Activated T-helper 9 cell treated with anti-CD3 and anti-CD28 coated beads, Interleukin-2, amount 50 U/mL, for 16 hours (primary cell): Measurements from ENCODE around the gene ADAMTS2.

ENCODE experiments used
- DNase-seq: peaks from one replicate; pipeline ENCODE4 v3.0.0-alpha.2; 2020; ENCODE audit warnings: low read depth

The ADAMTS2 gene

DNA sequence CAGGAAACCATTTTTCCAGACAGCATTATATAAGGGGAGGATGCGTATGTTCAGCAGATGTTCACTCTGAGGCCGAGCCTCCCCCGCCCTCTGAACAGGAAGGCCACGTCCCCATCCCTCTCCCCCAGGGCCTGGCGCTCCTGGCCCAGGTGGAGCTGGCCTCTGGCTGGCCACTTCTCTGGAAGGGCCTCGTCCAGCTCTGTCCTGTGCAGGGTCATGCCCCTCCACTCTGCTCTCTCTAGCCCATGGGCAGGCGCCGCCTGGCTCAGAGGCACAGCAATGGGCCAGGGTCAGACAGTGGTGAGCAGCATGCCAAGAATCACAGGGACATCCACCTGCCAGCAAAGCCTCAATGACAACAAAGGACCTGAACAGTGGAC is 34.2 kb downstream of the ADAMTS2 start:
- DNase-seq = no peak

DNA sequence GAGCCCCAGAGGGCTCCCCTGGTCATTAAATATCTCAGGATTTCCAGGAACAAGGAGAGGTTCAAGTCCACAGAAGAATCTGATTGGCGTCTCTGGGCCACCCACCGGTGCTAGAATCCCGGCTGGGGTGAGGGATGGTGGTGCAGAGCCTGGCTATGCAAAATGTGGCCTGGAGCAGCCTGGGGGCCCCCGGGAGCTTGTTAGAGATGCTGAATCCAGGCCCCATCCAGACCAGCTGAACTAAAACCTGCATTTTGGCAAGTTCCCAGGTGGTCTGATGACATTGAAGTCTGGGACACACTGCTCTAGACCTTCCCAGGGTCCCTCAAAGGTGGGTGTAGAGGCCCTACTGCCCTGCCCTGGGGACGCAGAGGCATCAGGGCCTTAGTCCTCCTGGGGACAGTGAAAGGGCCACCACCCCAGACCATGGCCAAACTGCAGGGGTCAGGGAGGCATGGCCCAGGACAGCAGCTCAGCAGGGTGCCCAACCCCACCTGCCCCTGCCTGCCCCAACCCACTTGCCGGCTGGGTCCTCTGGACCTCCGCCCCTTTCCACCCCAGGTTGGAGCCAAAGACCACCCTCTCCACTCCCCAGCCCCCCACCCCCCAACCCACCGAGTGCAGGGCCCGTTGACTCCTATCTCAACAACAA is 34.7 kb downstream of the ADAMTS2 start:
- DNase-seq = no peak

DNA sequence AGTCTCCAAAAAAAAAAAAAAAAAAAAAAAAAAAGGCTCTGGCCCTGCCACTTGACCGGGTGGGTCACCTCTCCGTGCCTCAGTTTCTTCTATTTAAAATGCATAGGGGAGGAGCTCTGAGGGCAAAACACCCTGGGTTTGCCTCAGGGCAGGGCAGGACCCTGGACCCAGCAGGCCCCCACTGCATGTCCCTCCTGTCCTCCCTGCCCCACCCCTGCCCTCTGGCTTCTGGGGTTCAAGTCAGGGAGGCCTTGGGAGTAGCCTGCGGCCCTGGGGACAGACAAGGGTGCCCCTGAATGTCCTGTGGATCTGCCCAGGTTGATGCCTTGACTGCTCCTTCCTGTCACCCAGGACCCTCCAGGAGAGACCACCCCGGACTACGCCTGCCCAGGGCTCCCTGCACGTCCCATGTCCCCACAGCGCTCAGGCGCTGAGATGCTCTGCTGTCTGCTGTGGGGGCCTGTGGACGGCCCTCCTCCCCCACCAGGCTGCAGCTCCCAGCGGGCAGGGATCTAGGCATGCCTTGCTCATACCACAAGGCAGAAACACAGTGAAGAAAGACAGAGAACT is 35.4 kb downstream of the ADAMTS2 start:
- DNase-seq = no peak

DNA sequence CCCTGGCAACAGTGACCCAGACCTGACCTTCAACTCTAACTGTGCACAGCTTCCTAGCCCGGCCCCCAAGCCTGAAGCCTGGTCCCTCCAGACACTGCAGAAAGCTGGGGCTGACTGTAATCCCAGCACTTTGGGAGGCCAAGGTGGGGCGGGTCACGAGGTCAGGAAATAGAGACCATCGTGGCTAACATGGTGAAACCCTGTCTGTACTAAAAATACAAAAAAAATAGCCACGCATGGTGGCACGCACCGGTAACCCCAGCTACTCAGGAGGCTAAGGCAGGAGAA is 35.9 kb downstream of the ADAMTS2 start:
- DNase-seq = no peak

DNA sequence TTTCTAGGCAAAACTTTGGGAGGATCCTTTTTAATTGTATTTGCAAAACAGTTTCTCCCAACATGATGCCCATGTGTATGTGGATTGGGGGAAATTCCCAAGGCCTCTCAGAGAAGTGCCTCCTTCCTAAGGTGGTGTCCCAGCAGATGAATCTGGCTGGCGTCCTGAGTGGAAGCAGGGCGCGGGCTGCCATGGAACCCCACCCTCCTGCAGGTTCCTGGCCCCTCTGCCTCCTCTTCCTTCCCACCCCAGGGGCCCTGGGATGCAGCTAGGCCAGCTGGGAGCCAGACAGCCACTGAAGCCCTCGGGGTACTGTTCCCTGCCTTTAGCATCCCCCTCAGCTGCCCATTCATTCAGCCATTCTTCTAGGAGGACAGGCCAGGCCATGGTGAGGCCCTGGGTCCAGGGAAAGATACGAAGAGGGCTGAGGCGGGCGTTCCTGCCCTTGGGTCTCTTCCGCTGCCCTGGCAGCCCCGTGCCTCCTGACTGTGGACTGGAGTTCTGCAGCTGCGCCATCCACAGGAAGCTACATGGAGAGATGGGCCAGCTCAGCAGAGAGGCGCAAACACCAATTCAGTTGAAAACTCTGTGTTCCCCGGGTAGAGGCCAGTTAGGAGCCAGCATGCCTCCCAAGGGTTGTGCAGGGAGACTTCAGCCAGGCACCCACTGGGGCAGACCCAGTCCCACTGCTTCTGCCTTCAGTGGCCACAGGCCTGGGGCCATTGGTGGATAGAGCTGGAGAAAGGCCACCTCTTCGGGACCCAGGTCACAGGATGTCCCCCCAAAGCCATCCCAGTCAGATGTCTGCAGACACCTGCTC is 36.5 kb downstream of the ADAMTS2 start:
- DNase-seq = no peak

DNA sequence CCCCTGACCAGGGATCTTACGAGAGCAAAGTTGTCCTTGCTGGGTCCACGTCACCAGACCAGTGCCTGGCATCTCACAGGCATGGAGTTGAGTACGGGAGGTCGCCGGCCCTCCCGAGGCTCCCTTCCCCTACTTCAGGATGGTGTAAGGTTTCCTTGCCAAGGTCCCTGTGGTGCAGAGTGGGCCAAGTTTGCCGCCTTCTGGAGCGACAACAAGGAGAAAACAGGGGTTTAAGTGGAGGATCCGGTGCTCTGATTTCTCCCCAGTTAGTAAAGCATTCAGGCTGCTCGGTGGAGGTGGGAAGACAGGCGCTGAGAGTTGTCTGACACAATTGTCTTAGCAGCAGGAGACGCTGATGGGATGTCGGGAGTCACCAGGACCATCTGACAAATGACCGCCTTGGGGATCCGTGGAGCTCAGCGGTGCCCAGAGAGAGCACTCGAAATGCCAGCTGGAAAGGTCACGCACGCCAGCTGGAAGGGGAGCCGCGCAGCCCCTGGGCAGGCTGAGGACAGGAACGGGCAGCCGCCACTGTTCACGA is 37.3 kb downstream of the ADAMTS2 start:
- DNase-seq = no peak

DNA sequence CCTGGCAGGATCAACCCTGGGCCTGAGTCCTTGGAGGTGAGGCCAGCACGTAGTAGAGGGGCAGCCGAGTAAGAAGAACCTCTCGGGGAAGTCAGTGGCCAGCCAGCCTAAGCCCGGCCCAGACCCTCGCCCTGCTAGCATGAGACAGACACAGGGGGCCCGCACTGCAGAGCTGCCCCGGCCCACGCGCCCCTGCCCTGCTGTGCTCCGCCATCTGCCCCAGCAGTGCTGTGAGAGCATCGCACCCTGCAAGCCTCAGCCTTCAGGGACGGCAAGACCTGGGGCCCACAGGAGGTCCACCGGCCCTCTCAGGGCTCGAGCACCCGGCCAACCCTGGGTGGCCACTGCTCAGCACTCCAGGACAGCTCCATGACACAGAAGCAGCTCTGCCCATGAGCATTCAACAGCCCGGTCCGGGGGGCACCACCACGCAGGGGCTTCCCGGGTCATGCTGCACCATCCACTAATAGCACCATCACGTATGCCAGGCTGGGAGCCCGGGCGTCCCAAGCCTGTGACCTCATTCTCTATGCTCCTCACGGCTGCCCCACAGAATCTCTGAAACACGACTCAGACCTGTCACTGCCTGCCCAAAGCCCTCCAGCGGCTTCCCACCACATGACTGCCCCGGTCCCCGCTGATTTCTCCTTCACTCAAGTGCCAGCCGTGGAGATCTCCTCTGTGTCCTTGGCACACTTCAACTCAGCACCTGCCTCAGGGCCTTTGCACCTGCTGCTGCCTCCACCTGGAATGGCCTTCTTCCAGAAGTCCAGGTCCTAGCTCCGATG is 38.1 kb downstream of the ADAMTS2 start:
- no peak for DNase-seq

DNA sequence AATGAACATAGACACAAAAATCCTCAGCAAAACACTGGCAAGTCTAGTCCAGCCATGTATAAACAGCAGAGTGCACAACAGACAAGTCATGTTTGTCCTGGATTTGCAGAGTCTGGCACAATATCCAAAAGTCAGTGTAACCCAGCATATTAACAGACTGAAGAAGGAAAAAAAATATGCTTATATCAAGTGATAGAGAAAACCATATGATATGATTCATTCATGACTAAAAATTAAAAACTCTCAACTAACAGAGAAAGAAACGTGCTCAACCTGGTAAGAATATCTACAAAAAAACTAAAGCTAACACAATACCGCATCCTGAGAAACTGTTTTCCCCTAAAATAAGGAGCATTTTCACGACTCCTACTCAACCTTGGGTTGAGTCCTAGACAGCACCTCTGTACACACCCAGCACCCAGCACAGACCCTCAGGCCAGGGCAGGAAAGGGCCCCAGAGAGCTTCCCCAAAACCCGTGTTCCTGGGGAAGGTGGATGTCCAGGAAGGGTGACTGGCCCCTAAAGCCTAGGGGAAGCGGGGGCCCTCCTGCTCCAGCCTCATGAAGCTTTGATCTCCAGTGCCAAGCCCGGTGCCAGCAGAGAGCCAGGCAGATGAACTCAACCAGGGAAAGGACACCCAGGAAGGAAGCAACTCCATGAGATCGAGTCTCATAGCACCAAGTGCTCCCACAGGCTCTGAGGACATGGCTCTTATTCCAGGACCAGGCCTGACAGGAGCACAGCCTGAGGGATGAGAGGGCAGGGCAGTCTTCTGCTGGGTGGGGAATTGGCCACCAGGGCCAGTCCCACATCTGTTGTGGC is 38.9 kb downstream of the ADAMTS2 start:
- no peak for DNase-seq

DNA sequence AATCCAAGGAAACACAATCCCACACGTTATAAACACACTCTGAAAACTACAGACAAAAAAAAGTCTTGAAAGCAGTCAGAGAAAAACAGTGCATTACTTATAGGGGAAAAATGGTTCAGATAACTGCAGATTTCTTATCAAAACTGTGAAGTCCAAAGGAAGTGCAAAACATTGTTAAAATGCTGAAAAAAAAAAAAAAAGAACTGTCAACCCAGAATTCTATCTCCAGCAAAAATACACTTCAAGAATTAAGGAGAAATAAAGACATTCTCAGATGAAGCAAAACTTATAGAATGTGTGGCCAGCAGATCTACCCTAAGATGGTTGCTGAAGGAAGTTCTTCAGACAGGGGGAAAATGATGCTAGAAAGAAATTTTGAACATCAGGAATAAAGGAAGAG is 40.4 kb downstream of the ADAMTS2 start:
- DNase-seq = no peak

DNA sequence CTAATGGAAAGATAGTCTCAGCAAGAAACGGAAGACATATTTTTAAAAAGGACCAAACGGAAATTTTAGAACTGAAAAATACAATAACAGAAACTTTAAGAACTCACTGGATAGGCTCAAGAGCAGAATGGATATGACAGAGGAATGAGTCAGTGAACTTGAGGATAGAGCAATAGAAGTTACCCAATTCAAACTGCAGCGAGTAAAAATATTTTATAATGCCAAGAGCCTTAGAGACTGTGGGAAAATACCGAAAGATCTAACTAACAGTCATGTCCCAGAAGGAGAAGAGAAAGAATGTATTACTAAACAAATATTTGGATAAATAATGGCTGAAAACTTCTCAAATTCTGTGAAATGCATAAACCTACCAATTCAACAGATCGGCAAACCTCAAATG is 40.8 kb downstream of the ADAMTS2 start:
- no peak for DNase-seq

DNA sequence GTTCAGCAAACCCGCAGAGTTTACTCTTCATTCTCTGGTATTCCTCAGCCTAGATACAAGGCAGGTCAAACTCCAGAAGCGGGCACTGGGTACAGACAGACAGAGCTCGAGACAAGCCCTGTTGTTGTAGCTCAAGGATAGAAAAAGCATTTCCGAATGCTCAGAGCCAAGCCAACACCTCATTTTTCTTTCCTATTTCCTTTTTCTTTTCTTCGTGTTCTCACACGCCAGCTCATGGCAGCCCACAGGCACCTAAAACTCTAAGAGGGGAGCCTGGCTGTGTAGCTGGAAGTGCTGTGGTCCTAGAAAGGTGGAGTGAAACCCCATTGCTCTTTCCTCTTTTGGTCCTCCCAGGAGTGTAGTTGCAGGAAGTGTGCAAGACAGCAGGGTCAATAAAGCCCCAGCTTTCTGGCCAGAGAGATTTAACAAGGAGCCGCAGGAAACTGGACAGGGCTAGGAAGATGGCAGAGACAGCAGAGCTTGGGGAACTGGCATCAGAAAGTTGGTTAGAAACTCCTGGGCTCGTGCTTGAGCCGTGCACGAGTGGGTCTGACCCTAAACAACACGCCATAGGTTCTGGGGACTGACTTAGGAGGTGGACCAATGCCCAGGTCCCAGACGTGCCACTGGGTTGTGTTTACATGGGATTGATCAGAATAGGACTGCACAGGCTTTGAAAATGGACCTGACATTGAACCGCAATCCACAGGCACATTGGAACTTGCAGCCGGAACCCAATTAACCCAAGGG is 41.6 kb downstream of the ADAMTS2 start:
- no peak for DNase-seq

DNA sequence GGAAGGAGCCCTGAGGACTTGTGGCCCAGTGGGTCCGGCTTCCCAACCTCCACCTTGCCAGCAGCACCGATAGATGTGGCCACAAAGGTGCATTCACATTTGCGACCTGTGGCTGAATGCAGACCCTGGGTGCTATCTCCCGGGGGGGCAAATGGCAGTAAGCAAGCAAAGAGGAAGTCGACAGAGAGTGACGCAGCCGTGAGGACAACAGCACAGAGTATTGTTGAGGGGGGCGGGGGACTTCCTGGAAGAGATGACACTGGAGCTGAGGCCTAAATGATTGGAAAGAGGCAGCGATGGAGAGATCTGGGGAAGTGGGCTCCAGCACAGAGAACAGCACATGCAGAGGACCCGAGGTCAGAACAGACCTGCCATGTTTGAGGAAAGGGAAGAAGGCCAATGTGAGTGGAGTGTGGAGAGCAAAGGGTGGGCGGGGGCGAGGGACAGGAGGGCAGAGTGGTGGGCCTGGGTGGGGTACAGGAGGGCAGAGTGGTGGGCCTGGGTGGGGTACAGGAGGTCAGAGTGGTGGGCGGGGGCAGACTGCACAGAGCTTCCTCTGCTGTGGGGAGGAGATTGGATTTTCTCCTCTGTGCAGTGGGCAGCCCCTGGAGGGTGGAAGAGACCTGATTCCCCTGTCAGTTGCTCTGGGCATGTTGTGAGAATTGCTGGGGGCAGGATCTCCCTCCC is 42.6 kb downstream of the ADAMTS2 start:
- DNase-seq = no peak

DNA sequence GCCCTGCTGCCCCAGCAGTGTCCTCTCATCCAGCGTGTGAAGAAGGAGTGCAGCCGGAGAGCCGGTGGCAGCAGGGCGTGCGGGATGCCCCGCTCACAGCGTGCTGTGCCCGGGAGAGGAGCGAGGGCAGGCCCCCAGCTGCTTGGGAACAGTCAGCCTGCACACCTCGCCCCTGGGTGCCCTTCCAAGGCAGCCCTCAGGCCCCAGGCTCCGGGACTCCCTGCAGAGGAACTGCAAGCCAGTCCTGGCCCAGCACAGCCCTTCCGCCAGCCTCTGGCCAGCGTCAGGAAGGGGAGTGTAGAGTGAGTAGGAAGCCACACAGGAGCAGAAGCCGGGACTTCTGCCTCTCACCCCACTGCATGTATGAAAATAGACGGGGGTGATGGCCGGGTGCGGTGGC is 43.5 kb downstream of the ADAMTS2 start:
- DNase-seq = no peak

DNA sequence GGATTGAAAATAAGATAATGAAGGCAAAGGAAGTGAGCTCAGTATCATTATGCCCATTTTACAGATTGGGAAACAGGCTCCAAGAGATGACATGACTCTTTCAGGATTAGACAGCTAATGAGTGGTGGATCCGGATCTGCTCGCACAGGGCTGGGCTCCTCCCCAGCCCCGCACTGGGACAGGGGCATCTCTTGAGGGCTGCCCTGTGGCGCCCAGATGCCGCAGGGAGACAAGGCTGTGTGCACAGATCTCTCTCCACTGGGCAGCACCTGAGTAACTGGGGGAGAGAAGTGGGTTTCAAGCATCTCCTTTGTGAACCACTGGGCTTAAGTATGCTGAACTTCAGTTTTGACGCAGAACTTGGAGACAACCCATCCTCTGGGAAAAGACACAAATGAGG is 43.9 kb downstream of the ADAMTS2 start:
- DNase-seq = no peak

DNA sequence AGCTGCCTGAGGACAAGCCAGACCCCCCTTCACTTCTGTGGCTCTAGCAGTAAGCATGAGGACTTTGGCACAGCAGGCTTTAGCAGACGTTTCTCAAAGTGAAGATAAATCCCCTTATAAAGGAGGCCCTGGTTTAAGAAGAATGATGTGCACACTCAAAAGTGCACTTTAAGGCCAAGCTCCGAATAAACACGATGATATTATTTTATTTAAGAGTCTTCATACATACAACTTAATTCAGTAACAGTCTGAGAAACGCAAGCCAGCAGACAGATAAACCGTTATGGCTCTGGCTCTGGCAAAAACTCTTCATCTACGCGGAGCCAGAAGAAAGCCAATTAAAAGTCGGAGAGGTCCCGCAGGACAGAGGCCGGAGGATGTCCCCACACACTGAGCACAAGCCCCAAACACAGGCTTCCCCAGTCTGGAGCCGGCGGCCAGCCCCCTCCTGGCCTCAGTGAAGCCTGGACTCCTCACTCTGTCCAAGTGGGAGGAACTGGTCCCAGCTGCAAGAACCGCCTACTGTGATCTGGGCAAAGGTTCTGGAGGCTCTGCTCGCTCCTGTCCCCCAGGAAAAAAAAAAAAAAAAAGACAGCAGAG is 44.6 kb downstream of the ADAMTS2 start:
- no peak for DNase-seq

DNA sequence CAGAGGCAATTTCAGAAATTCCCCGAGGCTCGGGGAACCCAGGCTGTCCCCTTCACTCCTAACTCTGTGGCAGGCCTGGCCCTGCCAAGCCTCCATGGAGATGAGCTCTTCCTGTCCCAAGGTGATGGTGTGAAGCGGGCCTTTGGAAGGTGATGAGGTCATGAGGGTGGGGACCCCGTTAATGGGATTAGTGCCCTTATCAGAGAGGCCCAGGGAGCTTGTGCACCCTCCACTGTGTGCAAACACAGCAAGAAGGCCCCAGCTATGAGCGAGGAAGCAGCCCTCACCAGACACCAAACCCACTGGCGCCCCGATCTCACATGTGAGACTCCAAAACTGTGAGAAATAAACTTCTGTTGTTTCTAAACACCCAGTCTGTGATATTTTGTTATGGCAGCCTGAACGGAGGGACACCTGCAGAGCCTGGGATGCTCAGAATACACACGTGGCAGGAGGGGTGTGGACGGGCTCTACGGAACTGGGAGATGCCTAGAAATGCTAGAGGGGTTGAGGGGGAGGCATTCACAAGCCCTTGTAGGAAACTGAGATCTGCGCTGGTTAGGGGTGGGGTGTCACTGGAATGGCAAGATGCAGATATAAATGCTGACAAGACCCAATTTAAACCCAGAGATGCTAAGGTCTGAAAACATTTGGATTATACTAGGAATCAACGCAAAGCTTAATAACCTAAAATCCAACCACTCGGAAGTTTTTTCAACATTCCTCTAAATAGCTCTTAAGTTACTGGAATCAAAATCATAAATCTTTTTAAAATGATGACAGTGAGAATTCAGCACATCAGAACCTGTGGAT is 46.9 kb downstream of the ADAMTS2 start:
- DNase-seq = no peak

DNA sequence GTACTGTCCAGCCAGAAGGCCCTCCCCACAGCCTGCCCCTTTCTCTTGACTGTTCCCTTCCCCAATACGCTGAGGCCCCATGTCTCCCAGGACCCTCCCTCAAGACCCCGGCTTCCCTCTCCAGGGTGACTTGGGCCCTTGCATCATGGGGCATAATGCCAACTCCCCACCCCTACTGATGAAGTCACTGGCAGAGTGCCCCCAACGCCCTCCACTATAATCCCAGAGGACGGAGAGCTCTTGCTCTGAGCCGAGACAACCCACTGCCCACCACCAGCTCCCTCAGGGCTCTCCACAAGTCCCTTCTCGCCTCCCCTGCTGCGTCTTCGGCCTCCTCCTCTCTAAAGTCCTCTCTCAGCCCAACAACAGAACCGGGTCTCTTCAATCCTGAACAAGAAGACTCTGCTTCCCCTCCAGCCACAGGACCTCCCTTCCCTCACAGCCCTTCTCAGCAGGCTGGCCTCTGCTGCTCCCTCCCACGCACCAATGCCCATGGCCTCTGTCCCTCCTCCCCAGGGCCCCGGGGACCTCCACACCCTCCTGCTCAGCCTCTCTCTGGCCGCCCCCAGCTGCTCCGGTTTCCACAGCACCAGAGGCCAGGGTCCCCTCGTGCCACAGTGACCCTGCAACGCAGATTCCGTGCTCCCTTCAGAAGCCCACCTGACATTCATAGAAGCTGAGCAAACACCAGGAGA is 47.6 kb downstream of the ADAMTS2 start:
- DNase-seq = no peak

DNA sequence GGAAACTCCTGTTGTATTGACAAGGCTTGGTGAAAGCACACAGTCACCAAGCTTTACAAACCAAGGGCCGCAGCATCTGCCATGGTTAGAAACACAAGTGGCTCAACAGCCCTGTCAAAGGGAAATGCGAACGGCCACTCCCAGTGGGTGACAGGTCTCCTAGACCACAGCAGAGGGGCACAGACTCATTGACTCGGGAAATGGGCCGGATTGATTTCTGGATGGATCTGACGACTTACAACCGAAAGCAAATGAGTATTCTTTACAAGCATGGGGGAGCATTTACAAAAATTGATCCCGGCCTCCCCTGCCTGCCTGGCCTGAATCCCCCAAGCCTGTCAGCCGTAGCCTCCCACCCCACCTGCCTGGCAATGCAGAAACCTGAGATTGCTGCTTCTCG is 48.2 kb downstream of the ADAMTS2 start:
- DNase-seq = no peak
